ENCODE results near the gene SLC1A2. TPM values are rescaled to one million over a fixed set of nuclear protein-coding genes. Genes with fewer than 3 reads are reported as not detected.

Gene SLC1A2
- total RNA-seq, 1 experiment from 2014 or later = 0.11 TPM

DNA sequence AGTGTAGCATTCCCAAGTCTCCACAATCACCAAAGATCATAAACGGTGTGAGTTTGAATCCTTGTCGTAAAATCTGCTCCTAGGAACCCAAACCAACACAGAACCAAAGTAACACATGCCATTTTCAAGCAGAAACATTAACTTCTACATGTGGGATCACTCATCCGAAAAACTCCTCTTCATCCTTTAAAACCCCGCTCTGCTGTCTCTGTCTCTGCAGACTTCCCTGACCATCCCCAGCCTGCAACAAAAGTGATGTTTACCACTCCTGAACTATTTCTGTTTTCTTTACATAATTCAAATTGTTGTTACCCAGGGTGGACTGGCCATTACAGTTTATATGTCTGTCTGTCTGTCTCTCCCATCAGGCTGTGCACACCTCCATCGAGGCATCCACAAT, 54.0 kb downstream of the SLC1A2 start:
- CTCF ChIA-PET = no interaction called here
- BruUV-seq (replicated peaks) = no TSS peak
- no peak for DNase-seq (ENCODE audit: low spot score)

DNA sequence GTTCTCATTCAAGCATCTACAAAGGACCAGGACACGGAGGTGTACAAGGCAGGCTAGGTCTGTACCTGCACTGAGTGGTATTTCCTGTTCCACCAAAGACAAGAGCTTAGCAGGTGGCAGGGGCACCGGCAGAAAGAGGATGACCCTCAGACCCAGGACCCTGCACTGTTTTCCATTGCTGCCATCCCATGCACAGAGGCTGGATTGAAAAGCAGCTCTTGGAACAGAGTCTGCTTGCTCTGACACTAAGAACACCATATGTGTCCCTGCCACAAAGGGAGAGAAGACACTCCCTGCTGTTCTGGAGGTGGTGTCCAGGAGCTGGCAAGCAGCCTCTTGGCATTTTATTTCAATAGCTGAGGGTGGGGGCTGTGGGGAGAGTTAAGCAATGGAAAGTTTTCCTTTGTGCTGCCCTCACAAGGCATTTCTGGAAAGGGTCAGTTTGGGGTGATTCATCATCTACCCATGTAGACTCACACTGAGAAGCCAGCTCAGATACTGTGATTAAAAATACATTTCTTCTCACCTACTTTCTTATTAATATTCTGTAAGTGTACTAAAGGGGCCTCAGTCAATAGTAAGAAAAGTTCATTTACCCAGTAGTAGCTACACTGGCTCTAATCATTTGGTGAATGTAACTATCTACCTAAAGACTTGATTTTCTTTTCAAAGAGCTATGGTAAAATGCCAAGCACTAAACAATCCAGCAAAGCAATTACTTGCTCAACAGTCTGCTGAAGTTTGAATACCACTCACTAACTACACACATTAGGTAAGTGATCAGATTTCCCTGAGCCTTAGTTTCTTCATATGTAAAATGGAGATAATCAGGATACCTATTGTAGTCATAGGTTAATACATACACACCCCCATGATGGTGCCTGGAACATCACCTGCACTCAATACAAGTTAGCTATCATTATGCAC, 55.2 kb downstream of the SLC1A2 start:
- no TSS peak for BruUV-seq (replicated peaks)
- CTCF ChIA-PET = interaction anchor here (0.6 kb wide), 1 partner anchor 1393 kb away, joined by 3 read pairs; no protein-coding TSS in a partner anchor
- intact Hi-C loops (cut with micrococcal nuclease; ENCODE audit: unreplicated experiment) = no loop called here
- Histone ChIP-seq H3K4me1 (ENCODE audit: insufficient read depth, low read length, poor library complexity, severe bottlenecking) (no peaks in the 10 kb centered on the region), H3K27me3 (replicated peaks; ENCODE audit: insufficient read depth, low read depth, low read length, poor library complexity) (peaks cover 31% of the 10 kb centered on the region), H3K36me3 (ENCODE audit: insufficient read depth, low read length, poor library complexity, severe bottlenecking) (no peaks in the 10 kb centered on the region), H3K27ac (ENCODE audit: low read depth, low read length, poor library complexity, severe bottlenecking) (no peak overlapping the region), H3K4me3 (ENCODE audit: low read depth, low read length, poor library complexity, severe bottlenecking) (no peak overlapping the region), H3K9me3 (ENCODE audit: low read depth, low read length, poor library complexity, severe bottlenecking) (no peaks in the 10 kb centered on the region)
- DNase-seq (ENCODE audit: low spot score) = peak; percentile 50
- POLR2A ChIA-PET (ENCODE audit: low non-redundant PET) = no interaction called here
- TF ChIP-seq EZH2 (IDR thresholded peaks at IDR 0.05; ENCODE audit: borderline replicate concordance, low read depth, low read length, poor library complexity, severe bottlenecking) = no peak
- TF ChIP-seq CTCF (conservative IDR thresholded peaks at IDR 0.05; ENCODE audit: low read depth, low read length) = no peak

More for the DNA sequence above, 54.0 kb downstream of the SLC1A2 start:
- Histone ChIP-seq H3K4me1 (ENCODE audit: insufficient read depth, low read length, poor library complexity, severe bottlenecking) (no peaks in the 10 kb centered on the region), H3K27me3 (replicated peaks; ENCODE audit: insufficient read depth, low read depth, low read length, poor library complexity) (peaks cover 31% of the 10 kb centered on the region), H3K27ac (ENCODE audit: low read depth, low read length, poor library complexity, severe bottlenecking) (no peak overlapping the region), H3K9me3 (ENCODE audit: low read depth, low read length, poor library complexity, severe bottlenecking) (no peaks in the 10 kb centered on the region), H3K36me3 (ENCODE audit: insufficient read depth, low read length, poor library complexity, severe bottlenecking) (no peaks in the 10 kb centered on the region), H3K4me3 (ENCODE audit: low read depth, low read length, poor library complexity, severe bottlenecking) (no peak overlapping the region)
- intact Hi-C loops (cut with micrococcal nuclease; ENCODE audit: unreplicated experiment) = no loop called here
- POLR2A ChIA-PET (ENCODE audit: low non-redundant PET) = interaction anchor here (0.6 kb wide), 1 partner anchor 24 kb away, joined by 8 read pairs; no protein-coding TSS in a partner anchor
- TF ChIP-seq CTCF (conservative IDR thresholded peaks at IDR 0.05; ENCODE audit: low read depth, low read length) (no peak), EZH2 (IDR thresholded peaks at IDR 0.05; ENCODE audit: borderline replicate concordance, low read depth, low read length, poor library complexity, severe bottlenecking) (no peak)

DNA sequence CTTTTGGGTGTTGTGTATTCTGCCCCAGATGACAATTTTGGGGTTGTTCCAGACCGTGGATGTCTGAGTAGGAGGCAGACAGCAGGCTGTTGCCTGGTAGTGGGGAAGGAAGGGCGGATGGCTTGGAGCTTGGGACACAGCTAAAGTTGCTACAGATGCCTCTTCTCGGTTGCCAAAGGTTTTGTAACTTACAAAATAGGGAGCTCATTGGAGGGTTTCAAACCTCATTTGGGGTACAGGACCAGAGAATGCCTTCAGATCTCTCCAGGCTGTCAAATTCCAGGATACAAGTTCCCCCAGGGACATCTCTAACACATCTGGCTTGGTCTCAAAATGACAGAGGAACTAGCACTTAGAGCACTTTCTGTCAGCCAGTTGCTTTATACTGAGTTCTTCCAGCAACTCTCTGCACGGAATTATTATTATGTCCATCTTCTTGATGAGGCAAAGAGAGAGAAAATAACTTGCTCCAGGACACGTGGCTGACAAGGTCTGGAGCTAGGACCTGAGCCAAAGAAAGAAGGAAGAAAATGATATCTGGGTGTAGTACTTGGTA, 56.0 kb downstream of the SLC1A2 start:
- ChIA-PET CTCF (no interaction called here), POLR2A (ENCODE audit: low non-redundant PET) (no interaction called here)
- H3K27me3 ChIP-seq (replicated peaks; ENCODE audit: insufficient read depth, low read depth, low read length, poor library complexity) = peaks cover 36% of the 10 kb centered on the region
- H3K36me3 ChIP-seq (ENCODE audit: insufficient read depth, low read length, poor library complexity, severe bottlenecking) = no peaks in the 10 kb centered on the region
- H3K4me1 ChIP-seq (ENCODE audit: insufficient read depth, low read length, poor library complexity, severe bottlenecking) = no peaks in the 10 kb centered on the region
- H3K27ac ChIP-seq (ENCODE audit: low read depth, low read length, poor library complexity, severe bottlenecking) = no peak overlapping the region
- DNase-seq (ENCODE audit: low spot score) = no peak
- BruUV-seq (replicated peaks) = no TSS peak
- no peak for TF ChIP-seq CTCF (conservative IDR thresholded peaks at IDR 0.05; ENCODE audit: low read depth, low read length)
- TF ChIP-seq EZH2 (IDR thresholded peaks at IDR 0.05; ENCODE audit: borderline replicate concordance, low read depth, low read length, poor library complexity, severe bottlenecking) = no peak
- no peak overlapping the region for H3K4me3 ChIP-seq (ENCODE audit: low read depth, low read length, poor library complexity, severe bottlenecking)
- intact Hi-C loops (cut with micrococcal nuclease; ENCODE audit: unreplicated experiment) = no loop called here
- H3K9me3 ChIP-seq (ENCODE audit: low read depth, low read length, poor library complexity, severe bottlenecking) = no peaks in the 10 kb centered on the region
